ENCODE results near the gene HSD17B1.
"Not testable (repeated sequence)": the region's sequence is repeated elsewhere in the genome, so short reads cannot be mapped to it uniquely, and the experiment has no call there.

The HSD17B1 gene, protein sequence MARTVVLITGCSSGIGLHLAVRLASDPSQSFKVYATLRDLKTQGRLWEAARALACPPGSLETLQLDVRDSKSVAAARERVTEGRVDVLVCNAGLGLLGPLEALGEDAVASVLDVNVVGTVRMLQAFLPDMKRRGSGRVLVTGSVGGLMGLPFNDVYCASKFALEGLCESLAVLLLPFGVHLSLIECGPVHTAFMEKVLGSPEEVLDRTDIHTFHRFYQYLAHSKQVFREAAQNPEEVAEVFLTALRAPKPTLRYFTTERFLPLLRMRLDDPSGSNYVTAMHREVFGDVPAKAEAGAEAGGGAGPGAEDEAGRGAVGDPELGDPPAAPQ

DNA sequence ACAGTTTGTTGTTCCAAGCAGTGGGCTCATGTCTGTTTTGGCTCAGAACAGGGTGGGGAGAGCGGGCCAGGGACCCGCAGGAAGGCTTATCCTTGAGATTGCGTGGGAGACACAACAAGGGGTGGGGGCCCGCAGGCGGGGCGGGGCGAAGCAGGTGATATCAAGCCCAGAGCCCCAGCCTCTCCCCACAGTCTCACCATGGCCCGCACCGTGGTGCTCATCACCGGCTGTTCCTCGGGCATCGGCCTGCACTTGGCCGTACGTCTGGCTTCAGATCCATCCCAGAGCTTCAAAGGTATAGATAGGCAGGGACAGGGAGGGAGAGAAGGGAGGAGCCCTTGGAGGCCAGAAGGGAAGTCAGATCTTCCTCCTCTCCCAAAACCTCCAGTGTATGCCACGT, at the start of gene HSD17B1:
TSS of gene HSD17B1 (plus strand) at position 188 of the 400 bp plus-strand sequence. CDS start at position 199, 11 bp downstream.
- peak within 1 kb of the TSS; percentile 84 to 86 for H3K4me3 ChIP-seq (replicated peaks in 1 of 2; ENCODE audit: low read depth in 2 of 2, low read length in 2 of 2)
- not testable (repeated sequence) for DNase-seq (ENCODE audit: low read depth in 2 of 2)

DNA sequence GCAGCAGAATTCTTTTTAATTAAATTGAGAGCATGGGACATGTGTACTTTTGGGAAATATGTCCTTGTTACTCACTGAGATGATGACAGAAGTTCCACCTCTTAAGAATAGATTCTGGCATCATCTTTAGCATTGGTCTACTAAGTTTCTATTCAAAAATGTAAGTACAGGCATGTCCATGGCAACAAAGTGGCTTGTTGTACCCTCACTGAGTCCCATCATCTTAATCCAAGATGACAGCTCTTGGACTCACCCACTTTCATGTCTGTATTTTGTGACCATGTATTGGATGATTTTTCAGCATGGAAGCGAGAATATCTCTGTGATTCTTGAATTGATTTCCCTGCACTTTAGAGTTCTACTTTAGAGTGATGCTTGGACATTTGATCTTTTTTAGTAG, 49.8 kb upstream of the HSD17B1 start:
- DNase-seq (ENCODE audit: low read depth in 2 of 2) = no peak
- TF ChIP-seq CTCF (IDR thresholded peaks at IDR 0.05; ENCODE audit: low read depth, low read length) = no peak
- no peak overlapping the region for H3K4me3 ChIP-seq (replicated peaks in 1 of 2; ENCODE audit: low read depth in 2 of 2, low read length in 2 of 2)

DNA sequence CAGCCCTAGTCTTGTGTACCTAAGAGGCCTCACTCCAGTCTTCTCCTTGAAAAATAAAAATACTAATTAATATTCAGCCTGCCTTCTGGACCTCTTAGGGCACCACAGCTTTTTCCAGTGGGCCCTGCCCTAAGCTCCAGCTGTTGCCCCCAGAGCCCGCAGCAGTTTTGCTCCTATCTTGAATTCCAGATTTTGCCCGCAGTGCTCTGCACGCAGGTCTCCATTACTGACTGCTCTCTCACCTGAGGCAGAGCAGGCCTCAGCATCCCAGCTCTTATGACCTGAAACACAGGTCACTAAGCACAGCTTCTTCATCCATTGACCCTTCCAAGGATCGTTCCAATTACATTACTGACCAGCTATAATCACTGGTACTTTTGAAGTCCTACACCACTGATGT, 45.1 kb upstream of the HSD17B1 start:
- no peak for TF ChIP-seq CTCF (IDR thresholded peaks at IDR 0.05; ENCODE audit: low read depth, low read length)
- DNase-seq (ENCODE audit: low read depth in 2 of 2) = no peak
- no peak overlapping the region for H3K4me3 ChIP-seq (replicated peaks in 1 of 2; ENCODE audit: low read depth in 2 of 2, low read length in 2 of 2)

- no peak overlapping the region for H3K4me3 ChIP-seq (replicated peaks in 1 of 2; ENCODE audit: low read depth in 2 of 2, low read length in 2 of 2)
- TF ChIP-seq CTCF (IDR thresholded peaks at IDR 0.05; ENCODE audit: low read depth, low read length) = no peak
- DNase-seq (ENCODE audit: low read depth in 2 of 2) = no peak
Measured at GRCh38 chr17:42508426-42509165, 44.1 kb upstream of the HSD17B1 start.

DNA sequence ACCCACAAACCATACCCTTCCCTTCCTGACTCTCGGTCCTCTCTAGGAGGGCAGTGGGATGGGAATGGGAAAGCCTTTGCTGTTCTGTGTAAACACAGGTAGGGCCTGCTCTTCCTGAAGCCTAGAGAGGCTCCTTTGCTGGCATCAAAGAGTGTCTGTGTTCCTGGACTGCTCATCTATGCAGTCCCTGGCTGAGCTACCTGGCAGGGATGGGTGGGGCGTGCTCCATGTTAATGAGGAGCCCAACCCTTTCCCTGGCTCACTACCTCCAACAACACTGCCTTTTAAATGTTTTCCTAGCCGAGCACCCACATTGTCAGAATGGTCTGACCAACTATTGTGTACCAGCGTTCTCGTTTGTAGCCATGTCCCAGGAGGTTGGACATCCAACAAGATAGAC, 43.3 kb upstream of the HSD17B1 start:
- DNase-seq (ENCODE audit: low read depth in 2 of 2) = no peak
- no peak overlapping the region for H3K4me3 ChIP-seq (replicated peaks in 1 of 2; ENCODE audit: low read depth in 2 of 2, low read length in 2 of 2)
- no peak for TF ChIP-seq CTCF (IDR thresholded peaks at IDR 0.05; ENCODE audit: low read depth, low read length)

- no peak for DNase-seq (ENCODE audit: low read depth in 2 of 2)
- no peak overlapping the region for H3K4me3 ChIP-seq (replicated peaks in 1 of 2; ENCODE audit: low read depth in 2 of 2, low read length in 2 of 2)
- TF ChIP-seq CTCF (IDR thresholded peaks at IDR 0.05; ENCODE audit: low read depth, low read length) = no peak
Measured at GRCh38 chr17:42509841-42510240, 42.9 kb upstream of the HSD17B1 start.

GRCh38 chr17:42512246-42512645, 40.5 kb upstream of the HSD17B1 start:
- H3K4me3 ChIP-seq (replicated peaks in 1 of 2; ENCODE audit: low read depth in 2 of 2, low read length in 2 of 2) = no peak overlapping the region
- TF ChIP-seq CTCF (IDR thresholded peaks at IDR 0.05; ENCODE audit: low read depth, low read length) = no peak
- DNase-seq (ENCODE audit: low read depth in 2 of 2) = no peak
